ENCODE data around the gene CNOT6. TPM values are rescaled to one million over a fixed set of nuclear protein-coding genes. Genes with fewer than 3 reads are reported as not detected.

Gene CNOT6
- total RNA-seq, 1 donor from 2014 or later, result 38.5 TPM

DNA sequence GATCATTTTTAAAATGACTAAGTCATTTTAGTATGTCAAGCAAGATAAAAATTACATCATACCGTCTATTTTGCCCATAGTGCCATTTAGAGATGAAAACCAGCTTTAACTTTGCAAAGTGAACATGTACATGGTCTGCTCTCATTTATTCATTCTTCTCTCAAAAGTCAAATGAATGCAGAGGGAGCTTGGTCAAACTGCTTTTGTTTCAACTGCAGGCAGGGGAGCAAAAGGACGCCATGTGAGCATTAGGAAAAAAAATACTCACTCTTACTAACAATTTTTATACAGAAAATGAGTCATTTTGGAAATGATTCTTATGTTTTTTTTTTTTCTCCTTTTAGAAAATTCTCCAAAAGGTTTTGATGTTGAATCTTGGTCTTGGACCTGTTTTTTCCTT lies 81.4 kb downstream of the CNOT6 start:
- peaks cover 3% of the 10 kb centered on the region for H3F3A ChIP-seq (ENCODE audit: low read depth)
- no peak overlapping the region for H3K27ac ChIP-seq
- H3K4me1 Mint-ChIP-seq, result no peaks in the 10 kb centered on the region
- no peaks in the 10 kb centered on the region for H3K4me1 ChIP-seq
- H3K27me3 ChIP-seq, result no peaks in the 10 kb centered on the region
- no peak overlapping the region for H3K27ac Mint-ChIP-seq
- H3K9ac ChIP-seq, result no peak overlapping the region
- peaks cover 33% of the 10 kb centered on the region for H3K36me3 Mint-ChIP-seq
- no peak for TF ChIP-seq EZH2 (IDR thresholded peaks at IDR 0.05)
- no peak for TF ChIP-seq EZH2phosphoT487 (IDR thresholded peaks at IDR 0.05)
- TF ChIP-seq, protein P1, sequence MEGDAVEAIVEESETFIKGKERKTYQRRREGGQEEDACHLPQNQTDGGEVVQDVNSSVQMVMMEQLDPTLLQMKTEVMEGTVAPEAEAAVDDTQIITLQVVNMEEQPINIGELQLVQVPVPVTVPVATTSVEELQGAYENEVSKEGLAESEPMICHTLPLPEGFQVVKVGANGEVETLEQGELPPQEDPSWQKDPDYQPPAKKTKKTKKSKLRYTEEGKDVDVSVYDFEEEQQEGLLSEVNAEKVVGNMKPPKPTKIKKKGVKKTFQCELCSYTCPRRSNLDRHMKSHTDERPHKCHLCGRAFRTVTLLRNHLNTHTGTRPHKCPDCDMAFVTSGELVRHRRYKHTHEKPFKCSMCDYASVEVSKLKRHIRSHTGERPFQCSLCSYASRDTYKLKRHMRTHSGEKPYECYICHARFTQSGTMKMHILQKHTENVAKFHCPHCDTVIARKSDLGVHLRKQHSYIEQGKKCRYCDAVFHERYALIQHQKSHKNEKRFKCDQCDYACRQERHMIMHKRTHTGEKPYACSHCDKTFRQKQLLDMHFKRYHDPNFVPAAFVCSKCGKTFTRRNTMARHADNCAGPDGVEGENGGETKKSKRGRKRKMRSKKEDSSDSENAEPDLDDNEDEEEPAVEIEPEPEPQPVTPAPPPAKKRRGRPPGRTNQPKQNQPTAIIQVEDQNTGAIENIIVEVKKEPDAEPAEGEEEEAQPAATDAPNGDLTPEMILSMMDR (IDR thresholded peaks at IDR 0.05), result no peak
- no peaks in the 10 kb centered on the region for H3K9me3 Mint-ChIP-seq
- peaks cover 19% of the 10 kb centered on the region for H3K36me3 ChIP-seq
- H3K79me2 ChIP-seq (ENCODE audit: low read depth), result no peaks in the 10 kb centered on the region
- H3K4me3 Mint-ChIP-seq, result no peak overlapping the region
- H3K4me3 ChIP-seq, result no peak overlapping the region
- peaks cover 4% of the 10 kb centered on the region for H4K20me1 ChIP-seq (ENCODE audit: low read depth)
- H3K27me3 Mint-ChIP-seq (ENCODE audit: insufficient read depth, low read depth), result no peaks in the 10 kb centered on the region
- H3K9me3 ChIP-seq (ENCODE audit: low read depth), result no peaks in the 10 kb centered on the region
- H3K4me2 ChIP-seq, result no peak overlapping the region
- no peak overlapping the region for H2AFZ ChIP-seq (replicated peaks)
- no peak for DNase-seq (ENCODE audit: low spot score)

DNA sequence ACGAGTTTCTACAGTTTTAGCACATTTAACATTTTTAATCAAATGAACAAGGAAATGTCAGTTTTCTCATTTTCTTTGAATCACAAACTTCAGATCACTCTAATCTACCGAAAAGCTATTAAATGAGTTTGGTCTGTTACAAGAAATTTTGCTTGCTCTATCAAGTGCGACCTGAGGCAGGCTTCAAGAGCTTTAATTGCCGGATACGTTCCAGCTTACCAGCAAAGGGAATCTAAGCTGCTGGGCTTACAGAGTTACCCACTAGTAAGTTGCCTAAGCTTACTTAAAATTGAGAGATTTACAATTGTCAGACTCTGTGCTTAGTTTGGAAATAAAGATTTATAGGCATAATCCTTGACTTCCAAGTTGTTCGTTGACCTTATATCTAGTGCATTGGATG lies 86.5 kb downstream of the CNOT6 start:
- Mint-ChIP-seq H3K36me3 (peaks cover 18% of the 10 kb centered on the region), H3K9me3 (peaks cover 6% of the 10 kb centered on the region)

DNA sequence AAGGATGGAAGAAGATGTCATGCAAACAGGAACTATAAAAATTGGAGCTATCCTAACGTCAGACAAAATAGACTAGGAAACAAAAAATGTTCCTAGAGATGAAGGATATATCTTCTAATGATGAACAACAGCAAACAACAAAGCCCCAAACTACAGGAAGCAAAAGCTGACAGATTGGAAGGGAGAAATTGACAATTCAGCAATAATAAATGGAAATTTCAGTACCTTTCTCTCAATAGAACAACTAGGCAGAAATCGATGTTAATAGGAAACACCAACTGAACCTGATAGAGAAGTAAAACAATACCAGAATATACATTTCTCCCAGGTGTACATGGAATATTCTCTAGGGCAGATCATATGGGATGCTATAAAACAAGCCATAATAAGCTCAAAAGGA lies 89.6 kb downstream of the CNOT6 start:
- no peak overlapping the region for H3K9ac ChIP-seq
- no peaks in the 10 kb centered on the region for H3K79me2 ChIP-seq (ENCODE audit: low read depth)
- TF ChIP-seq EZH2phosphoT487 (IDR thresholded peaks at IDR 0.05), result no peak
- TF ChIP-seq, protein P1 (IDR thresholded peaks at IDR 0.05), result no peak
- no peak for TF ChIP-seq EZH2 (IDR thresholded peaks at IDR 0.05)
- H3K27me3 ChIP-seq, result peaks cover 40% of the 10 kb centered on the region
- no peaks in the 10 kb centered on the region for H3K36me3 ChIP-seq
- Mint-ChIP-seq H3K36me3 (peaks cover 5% of the 10 kb centered on the region), H3K4me3 (no peak overlapping the region), H3K27ac (no peak overlapping the region), H3K27me3 (ENCODE audit: insufficient read depth, low read depth) (peaks cover 19% of the 10 kb centered on the region), H3K4me1 (no peaks in the 10 kb centered on the region), H3K9me3 (peaks cover 13% of the 10 kb centered on the region)
- no peaks in the 10 kb centered on the region for H3K4me1 ChIP-seq
- peaks cover 6% of the 10 kb centered on the region for H3F3A ChIP-seq (ENCODE audit: low read depth)
- no peak for DNase-seq (ENCODE audit: low spot score)
- no peak overlapping the region for H2AFZ ChIP-seq (replicated peaks)
- no peak overlapping the region for H3K4me2 ChIP-seq
- no peak overlapping the region for H3K27ac ChIP-seq
- H3K9me3 ChIP-seq (ENCODE audit: low read depth), result no peaks in the 10 kb centered on the region
- no peak overlapping the region for H3K4me3 ChIP-seq
- H4K20me1 ChIP-seq (ENCODE audit: low read depth), result no peaks in the 10 kb centered on the region

More for the DNA sequence above, 86.5 kb downstream of the CNOT6 start:
- no peak overlapping the region for H3K9ac ChIP-seq
- no peaks in the 10 kb centered on the region for H3K4me1 ChIP-seq
- H3K4me3 ChIP-seq, result no peak overlapping the region
- H3K27ac Mint-ChIP-seq, result no peak overlapping the region
- no peaks in the 10 kb centered on the region for H3K4me1 Mint-ChIP-seq
- no peaks in the 10 kb centered on the region for H3K79me2 ChIP-seq (ENCODE audit: low read depth)
- no peak overlapping the region for H2AFZ ChIP-seq (replicated peaks)
- H3K36me3 ChIP-seq, result peaks cover 13% of the 10 kb centered on the region
- peak overlapping the region; percentile 37 for H3K27ac ChIP-seq
- no peaks in the 10 kb centered on the region for H4K20me1 ChIP-seq (ENCODE audit: low read depth)
- peaks cover 6% of the 10 kb centered on the region for H3F3A ChIP-seq (ENCODE audit: low read depth)
- no peak for DNase-seq (ENCODE audit: low spot score)
- H3K4me3 Mint-ChIP-seq, result no peak overlapping the region
- H3K9me3 ChIP-seq (ENCODE audit: low read depth), result no peaks in the 10 kb centered on the region
- no peak for TF ChIP-seq EZH2phosphoT487 (IDR thresholded peaks at IDR 0.05)
- TF ChIP-seq, protein P1 (IDR thresholded peaks at IDR 0.05), result no peak
- peaks cover 10% of the 10 kb centered on the region for H3K27me3 ChIP-seq
- H3K4me2 ChIP-seq, result no peak overlapping the region
- peaks cover 3% of the 10 kb centered on the region for H3K27me3 Mint-ChIP-seq (ENCODE audit: insufficient read depth, low read depth)
